HG03045 (cell line): ENCODE measurements around the gene FAM184B.

Experiments used
- ATAC-seq: cut with Tn5 transposase; IDR thresholded peaks from one replicate; pipeline ENCODE4 v1.9.1; 2021; ENCODE audit warnings: mild to moderate bottlenecking, moderate library complexity; ENCODE audit not compliant: unreplicated experiment

The FAM184B gene

DNA sequence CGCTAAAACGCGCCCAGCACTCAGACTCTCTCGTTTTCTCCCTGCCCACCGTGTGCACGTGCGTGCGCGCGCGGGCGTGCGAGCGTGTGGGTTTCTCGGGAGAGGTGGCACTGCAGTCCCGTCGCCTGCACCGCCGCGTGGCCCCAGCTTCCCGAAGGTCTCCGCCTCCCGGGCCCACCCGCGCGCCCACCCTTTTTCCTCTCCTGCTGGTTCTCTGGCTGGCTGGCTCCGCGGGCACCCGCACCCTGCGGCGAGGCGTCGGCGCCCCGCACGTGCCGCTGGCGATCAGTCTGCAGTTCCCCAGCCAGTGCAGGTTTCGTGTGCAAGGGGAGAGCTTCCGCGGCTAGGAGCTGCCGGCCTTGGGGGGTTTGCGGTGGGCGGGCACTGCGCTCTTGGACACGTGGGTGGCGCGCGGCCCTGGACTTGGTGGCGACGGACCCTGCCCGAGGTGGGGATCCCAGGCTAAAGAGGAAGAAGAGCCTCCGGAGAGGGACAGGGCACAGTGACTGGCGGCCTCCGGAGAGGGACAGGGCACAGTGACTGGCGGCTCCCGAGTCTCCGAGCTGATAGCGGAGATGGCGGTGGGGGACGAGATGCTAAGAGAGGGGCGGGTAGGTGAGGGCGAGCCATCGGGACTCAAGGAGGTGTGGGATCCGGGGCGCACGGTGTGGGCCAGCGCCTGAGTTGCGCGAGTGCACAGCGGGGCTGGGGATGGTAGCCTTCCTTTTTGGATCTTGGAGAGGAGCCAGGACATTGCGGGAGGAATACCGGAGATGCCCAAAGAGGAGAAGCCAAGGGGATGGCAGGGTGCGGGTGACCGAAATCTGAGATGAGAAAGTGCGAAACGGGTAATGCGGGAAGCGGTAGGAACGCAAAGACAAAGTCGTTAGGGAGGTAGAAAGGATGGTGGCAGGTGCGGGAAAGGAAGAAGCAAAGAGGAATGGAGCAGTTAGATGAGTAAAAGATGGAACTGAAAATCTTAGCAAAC, at the start of gene FAM184B:
Gene FAM184B (minus strand): TSS at position 322 of the 988 bp plus-strand sequence. CDS start 322 bp downstream, outside the sequence.
- no peak for ATAC-seq

DNA sequence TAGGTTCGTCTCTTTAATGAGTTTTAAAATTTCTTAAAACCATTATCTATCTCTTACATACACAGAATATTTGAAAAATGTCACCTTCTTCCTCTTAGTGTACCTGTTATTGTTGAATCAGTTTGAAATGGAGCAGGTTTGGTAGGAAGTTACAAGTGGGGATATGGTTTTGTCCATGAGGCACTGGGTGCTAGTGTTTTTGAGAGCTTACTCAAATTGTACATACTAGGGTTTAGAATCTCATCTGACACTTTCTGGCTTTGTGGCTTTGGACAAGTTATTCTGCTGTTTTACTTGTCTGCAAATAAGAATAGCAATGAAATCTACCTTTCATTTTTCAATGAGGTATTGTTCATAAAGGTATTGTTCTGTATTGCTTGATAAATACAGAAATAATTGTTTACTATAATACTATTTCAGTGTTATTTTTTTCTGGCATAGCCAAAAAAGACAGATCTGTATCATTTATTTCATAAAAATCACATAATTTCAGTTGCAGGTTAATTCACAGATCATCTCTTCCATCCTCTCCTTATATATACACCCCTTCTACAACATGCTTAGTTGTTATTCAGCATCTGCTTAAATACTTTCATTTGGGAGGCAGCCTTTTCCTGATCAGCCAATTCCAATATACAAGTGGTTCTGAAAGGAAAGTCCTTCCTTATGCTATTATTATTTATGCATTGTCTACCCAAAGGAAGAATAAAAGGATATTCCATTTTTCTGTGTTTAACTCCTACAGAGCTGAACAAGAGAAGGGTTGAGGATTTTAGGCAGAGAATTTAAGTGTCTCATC, 42.6 kb upstream of the FAM184B start:
- ATAC-seq, result no peak

DNA sequence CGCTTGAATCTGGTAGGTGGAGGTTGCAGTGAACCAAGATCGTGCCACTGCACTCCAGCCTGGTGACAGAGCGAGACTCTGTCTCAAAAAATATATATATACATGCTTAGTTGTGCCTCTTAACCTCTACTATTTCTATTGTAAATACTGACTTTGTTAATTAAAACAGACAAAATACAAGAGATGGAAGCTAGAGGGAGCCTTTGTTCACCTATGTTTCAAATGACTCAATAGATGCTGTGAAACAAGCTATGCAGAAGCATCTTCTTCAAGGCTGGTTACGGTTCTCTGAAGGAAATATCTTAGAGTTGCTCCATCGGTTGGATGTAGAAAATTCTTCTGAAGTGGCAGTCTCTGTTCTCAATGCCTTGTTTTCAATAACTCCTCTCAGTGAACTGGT, 35.6 kb upstream of the FAM184B start:
- ATAC-seq, result peak; percentile 80

DNA sequence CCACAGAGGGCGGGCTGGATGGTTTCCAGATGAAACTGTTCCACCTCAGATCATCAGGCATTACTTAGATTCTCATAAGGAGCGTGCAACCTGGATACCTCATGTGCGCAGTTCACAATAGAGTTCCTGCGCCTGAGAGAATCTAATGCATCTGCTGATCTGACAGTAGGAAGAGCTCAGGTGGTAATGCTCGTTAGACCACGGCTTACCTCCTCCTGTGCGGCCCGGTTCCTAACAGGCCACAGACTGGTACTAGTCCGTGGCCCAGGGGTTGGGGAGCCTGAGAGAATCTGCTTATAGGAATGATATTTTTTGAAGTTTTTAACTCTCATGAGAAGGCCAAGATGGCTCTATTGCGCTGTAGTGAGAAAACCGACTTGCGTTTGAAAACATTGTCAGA, 34.7 kb upstream of the FAM184B start:
- ATAC-seq, result no peak

DNA sequence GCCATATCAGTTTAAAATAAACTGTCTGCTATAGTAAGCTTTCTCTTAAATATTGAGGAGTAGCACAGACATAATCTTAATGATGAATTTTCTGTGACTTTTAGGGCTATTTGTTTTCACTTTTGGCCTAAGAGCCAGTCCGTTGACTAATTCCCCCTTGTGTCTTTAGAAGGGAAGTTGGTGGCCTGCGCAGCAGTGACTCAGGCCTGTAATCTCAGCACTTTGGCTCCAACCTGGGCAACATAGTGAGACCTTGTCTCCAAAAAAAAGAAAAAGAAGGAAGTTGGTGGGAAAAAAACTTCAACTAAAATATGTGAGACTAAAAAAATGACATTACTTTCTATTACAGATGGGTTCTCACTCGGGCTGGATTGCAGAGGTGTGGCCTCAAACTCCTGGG, 32.7 kb upstream of the FAM184B start:
- no peak for ATAC-seq

DNA sequence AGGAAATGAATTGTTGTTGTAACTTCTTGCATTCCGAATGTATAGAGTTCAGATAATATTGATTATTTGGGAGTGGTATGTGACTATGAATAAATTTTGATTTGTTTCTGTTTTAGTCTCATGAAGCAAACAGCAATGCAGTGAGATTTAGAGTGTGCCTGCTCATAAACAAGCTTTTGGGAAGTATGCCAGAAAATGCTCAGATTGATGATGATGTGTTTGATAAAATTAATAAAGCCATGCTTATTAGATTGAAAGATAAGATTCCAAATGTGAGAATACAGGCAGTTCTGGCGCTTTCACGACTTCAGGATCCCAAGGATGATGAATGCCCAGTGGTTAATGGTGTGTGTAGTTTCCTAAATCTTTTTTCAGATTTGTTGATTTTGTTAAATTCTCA, 31.4 kb upstream of the FAM184B start:
- no peak for ATAC-seq

DNA sequence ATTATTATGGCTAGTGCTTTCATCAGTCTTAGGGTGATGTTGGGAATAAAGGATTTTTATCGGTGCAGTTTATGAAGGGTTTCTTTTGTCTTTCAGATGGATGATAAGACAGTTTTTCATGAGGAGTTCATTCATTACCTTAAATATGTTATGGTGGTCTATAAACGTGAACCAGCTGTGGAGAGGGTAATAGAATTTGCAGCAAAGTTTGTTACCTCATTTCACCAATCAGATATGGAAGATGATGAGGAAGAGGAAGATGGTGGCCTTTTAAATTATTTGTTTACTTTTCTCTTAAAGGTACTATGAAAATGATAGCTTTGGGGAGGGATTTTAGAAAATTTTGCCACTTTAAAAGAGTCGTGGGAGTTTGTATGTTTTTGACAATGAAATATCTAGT, 30.7 kb upstream of the FAM184B start:
- ATAC-seq, result no peak

DNA sequence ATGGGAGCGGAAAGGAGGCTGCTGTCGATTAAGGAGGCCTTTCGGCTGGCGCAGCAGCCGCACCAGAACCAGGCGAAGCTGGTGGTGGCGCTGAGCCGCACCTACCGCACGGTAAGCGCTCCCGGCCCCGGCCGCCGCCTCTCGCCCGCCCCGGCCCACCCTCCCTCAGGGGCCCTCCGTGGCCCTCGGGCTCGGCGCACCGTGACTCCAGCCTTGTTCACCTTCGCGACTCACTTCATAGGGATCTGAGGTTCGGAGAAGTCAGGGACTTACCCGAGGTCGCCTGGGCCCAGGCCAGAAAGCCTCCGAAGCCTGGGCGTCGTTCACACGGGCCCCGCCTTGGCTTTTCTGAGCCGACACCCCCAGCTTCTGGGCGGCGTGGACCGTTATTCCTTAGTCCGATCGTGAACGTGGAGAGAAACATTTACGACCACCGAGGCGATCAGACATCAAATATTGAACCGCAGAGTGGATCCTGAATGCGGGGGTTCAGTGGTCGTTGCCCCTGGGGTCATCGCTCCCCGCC, 29.7 kb upstream of the FAM184B start:
- ATAC-seq, result peak; percentile 30

DNA sequence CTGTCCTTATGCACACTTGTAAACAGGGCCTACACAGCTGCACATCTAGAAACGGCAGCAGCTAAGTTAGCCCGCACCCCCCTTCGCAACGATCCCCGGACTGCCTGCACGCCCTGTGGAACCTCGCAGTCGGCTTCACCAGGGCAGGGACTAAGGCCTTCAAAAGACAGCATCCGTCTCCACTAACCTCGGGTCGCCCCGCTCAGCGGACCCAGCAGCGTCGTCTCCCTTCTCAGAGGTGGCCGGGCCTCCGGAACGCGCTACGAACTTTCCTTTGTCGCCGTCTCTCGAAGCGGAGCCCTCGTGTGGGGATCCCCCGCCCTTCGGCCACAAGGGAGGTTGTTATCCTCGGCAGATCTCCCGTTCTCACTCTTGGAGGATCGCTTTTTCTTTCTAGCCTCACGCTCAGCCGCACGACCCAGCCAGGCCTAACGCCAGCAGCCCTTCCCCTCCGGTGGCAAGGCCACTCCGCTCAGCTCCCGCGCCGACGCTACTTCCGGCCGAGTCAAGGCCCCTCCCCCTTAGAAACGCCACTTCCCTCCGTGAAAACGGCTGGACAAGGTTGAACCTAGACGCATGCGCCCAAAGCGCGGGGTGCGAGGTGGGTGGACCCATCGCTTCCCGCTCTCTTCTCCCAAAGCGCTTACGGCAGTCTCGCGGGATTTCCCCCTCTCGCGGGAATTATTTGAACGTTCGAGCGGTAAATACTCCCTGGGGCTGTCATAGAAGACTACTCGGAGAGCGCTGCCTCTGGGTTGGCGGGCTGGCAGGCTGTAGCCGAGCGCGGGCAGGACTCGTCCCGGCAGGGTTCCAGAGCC, 29.0 kb upstream of the FAM184B start, which contains the start of the genes DCAF16 and NCAPG:
Gene DCAF16 (minus strand): TSS at position 498 of the 818 bp plus-strand sequence. CDS start 6,616 bp downstream, outside the sequence.
Gene NCAPG (plus strand): TSS at position 720 of the 818 bp plus-strand sequence. CDS start 99 bp downstream, outside the sequence.
- peak; percentile 92 for ATAC-seq

DNA sequence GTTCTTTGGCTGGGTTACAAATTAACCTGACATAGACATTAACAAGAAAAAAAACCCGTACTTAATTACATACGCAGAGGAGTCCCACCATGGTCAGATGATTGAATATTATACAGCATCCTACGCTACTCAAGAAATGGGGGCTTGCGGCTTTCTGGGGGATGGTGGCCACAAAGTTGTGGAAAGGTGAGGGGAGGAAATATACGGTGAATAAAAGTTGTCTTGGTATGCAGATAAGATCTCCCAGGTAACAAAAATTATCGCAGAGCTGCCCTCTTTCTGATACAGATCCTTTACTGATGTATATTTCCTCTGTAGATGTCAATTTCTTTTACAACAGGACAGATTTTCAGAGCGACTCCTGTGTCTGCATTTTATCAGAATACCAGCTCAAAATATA, 28.2 kb upstream of the FAM184B start:
- no peak for ATAC-seq

DNA sequence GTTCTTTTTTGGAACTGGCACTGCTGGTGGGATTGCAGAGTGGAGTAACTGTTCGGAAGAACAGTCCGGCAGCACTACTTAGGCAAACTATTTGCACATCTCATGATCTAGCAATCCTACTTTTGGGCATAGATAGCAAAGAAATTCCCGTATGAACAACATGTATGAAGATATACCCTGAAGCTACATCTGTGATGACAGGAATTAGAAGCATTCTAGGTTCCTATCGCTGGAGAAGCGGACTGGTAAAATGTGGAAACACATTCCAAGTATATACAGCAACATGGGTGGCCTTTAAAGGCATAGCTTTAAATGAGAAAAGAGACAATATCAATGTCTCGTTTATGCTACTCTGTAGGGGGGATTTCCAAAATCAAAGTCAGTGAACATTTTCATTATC, 26.0 kb upstream of the FAM184B start:
- ATAC-seq, result no peak

DNA sequence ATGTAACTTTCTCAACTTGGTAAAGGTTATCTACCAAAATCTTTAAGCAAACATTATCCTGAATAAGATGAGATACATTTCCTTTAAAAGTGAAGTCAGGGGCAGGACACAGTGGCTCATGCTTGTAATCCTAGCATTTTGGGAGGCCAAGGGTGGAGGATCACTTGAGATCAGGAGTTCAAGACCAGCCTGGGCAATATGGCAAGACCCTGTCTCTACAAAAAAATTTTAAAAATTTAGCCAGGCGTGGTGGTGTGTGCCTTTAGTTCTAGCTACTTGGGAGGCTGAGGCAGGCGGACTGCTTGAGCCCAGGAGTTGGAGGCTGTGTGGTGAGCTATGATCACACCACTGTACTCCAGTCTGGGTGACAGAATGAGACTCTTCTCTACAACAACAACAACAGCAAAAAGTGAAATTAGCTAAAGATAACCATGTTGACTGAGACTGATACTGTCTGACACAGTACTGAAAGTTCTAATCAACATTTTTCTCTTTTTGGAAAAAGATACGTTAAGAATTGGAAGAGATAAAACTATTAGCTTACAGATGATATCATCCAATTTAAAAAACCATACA, 24.2 kb upstream of the FAM184B start:
- ATAC-seq, result no peak

DNA sequence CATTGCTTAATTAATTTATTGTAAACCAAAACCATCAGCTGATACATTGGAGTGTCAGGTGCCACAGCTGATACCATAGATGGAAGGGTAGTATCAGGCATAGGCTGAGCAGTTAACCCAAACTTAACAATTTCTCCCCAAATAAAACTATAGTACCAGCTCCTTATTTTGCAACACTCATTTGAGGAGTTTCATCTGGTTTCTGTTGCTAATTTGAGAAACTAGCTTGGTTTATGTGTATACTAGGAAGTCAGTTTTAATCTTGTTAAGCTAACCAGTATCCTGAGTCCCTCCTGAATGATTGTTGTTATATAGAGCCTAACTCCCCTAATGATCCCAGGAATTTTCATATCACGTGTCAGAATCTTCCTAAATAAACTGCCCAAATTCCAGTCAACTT, 16.4 kb upstream of the FAM184B start:
- ATAC-seq, result no peak

DNA sequence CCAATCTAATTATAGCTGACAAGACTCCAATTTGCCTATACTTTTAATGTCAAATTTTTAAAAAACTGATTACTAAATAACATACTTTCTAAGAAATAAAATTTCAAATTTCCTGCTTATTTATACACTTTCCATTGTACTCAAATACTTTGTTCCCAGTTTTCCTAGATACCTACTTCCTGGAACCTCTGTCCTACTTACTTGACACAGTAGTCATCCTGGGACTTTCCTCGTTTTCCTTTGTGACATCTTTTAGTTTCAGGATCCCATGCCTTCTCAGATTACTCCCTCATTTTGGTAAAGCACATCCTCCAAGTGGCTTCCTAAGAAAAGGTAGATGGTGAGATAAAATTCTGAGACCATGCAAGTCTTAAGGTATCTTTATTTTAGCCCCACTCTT, 13.3 kb upstream of the FAM184B start:
- ATAC-seq, result no peak

DNA sequence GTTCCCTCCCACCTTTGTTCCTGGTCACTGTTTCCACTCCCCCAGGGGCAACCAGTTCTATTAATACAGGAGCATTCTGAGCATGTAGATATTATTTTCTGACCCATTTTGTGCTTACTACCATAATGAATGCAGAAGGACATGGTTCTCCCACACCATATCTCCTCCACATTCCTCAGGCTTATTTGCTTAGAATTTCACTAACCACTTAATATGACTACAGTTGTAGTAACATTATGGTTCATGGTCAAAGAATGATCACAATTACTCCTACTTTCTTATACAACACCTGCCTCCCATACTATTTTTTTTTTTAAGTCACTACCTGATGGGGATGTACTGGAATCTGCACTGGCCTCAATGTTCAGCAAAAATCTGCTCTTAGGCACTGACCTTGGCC, 7.5 kb upstream of the FAM184B start:
- ATAC-seq, result no peak

DNA sequence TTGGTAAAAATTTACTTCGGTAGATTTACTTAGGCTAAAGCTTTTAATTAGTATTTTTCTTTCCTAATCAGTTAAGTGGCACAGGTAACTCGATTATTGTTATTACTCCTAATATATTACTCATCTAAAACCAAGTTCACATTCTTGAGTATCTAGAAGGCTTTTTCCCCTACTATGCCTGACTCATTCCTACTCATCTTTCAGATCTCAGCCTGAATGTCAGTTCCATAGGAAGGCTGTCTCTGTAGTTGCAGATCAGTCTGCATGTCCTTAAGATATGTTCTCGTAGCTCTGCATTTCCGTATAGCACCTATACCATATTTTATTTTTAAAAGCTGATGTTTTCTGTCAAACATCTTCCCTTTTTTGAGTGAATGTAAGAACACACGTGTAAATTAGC, 5.9 kb upstream of the FAM184B start:
- no peak for ATAC-seq

DNA sequence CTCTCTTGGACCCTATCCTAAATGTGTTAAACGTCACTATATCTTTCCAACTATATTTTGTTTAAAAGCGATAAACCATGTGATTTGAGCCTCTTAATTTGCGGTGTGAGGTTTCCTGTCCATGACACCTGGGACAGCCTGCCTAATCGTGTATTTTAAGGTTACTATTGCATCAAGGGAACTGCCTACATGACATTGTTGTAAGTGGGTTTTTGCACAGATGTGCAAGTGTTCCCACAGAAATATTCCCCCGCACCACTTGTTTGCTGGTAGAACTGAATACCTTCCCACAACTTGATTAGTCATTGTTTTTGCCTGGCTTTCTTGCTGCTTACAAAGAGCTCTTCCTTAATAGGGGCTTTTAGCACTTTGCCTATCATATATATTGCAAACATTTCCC, 5.1 kb upstream of the FAM184B start:
- no peak for ATAC-seq

DNA sequence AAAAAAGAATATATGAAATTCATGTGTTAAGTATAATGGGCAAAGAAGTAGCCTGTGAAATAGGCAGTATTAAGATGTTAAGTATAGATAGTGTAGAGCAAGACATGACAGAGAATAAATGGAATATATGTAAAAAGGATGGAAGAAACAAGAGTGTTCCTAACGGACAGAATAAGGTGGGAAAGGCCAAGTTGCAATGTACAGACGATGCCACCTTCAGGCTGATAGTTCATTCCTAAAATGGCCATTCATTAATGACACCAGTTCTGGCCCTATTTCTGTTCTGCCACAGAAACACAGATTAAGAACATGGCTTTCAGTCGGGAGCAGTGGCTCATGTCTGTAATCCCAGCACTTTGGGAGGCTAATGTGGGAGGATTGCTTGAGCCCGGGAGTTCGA, 4.4 kb upstream of the FAM184B start:
- no peak for ATAC-seq

DNA sequence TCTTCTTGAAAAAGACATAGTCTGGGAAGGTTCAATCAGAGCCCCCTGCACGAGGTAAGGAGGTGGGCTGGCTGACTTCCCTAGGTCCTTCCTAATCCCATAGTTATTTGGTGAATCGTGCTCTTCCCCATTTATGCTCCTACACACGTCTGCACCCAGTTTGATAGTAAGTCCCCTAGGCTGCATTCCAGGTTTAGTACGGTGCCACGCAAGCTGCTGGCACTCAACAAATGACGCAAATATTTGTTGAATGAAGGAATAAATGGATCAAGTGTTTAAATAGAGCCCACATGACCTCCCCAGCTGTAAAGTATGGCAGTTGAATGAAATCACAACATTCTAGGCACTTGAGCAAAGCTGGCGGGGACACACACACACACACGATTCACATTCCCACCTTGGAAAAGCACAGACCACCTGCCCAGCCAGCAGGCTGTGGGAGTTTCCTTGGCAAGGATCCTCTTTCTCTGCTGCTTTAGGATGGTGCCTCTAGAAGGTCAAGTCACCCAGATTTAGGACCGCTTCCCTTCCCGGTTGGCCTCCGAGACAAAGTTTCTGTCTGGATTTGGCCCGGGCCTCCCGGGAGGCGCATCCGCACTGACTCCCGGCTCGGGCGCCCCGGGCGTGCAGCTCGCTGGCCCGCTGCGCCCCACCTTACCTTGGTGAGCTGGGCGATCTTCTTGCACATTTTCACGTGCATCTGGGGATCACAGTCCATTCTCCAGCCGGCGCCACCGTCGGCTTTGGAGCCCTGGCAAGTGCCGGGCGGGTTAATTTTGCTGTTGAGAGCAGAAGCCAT, 721 bp downstream of the FAM184B start:
- ATAC-seq, result no peak
